K562 (cell line): ENCODE measurements around the gene FRMD5.

Experiments used
- ATF2 ChIP-seq: sonication (generic); formaldehyde crosslinking; IDR thresholded peaks from 2 replicates; pipeline ENCODE4 v1.8.1; 2022; ENCODE audit warnings: missing genetic modification reagents
- EZH2 ChIP-seq: IDR thresholded peaks from 2 replicates; pipeline ENCODE4 v1.6.1; 2012; ENCODE audit warnings: low read depth, mild to moderate bottlenecking, inconsistent platforms, low read length, borderline replicate concordance
- PHF20 ChIP-seq: fragments of 450-650 bp; IDR thresholded peaks from 2 replicates; pipeline ENCODE4 v1.6.1; 2018; ENCODE audit not compliant: partially characterized antibody
- SIRT6 ChIP-seq: IDR thresholded peaks from one replicate; pipeline ENCODE4 v1.6.1; 2012; ENCODE audit warnings: low read depth, mild to moderate bottlenecking, control low read depth, inconsistent platforms, low read length, moderate library complexity
- TAF1 ChIP-seq: IDR thresholded peaks from 2 replicates; pipeline ENCODE4 v1.6.1; 2011; ENCODE audit warnings: mild to moderate bottlenecking, low read length, moderate library complexity; ENCODE audit not compliant: insufficient read depth, control insufficient read depth, severe bottlenecking; ENCODE audit errors: extremely low read depth
- ZBTB26 ChIP-seq: fragments of 450-650 bp; formaldehyde crosslinking; IDR thresholded peaks from 2 replicates; pipeline ENCODE4 v1.4.0; 2022; ENCODE audit warnings: missing genetic modification characterization
- ZEB2 ChIP-seq: fragments of 450-650 bp; IDR thresholded peaks from 2 replicates; pipeline ENCODE4 v1.6.1; 2016
- ZKSCAN1 ChIP-seq: fragments of 150-350 bp; IDR thresholded peaks from 2 replicates; pipeline ENCODE4 v1.6.1; 2016; ENCODE audit warnings: low read depth, low read length
- ZNF384 ChIP-seq: IDR thresholded peaks from 2 replicates; pipeline ENCODE4 v1.6.1; 2012; ENCODE audit warnings: low read depth, low read length, improper control_type of control experiment
- TF ChIP-seq, protein P1 (sequence below), 3 experiments: IDR thresholded peaks in 2 of 3; conservative IDR thresholded peaks in 1 of 3; 2 replicates each; pipeline ENCODE4 v1.5.1; 2011 to 2012; ENCODE audit warnings: low read length in 3 of 3, mild to moderate bottlenecking in 3 of 3, control low read depth in 2 of 3, improper control_type of control experiment in 1 of 3, inconsistent platforms in 1 of 3, low read depth in 1 of 3, mixed read lengths in 1 of 3, moderate library complexity in 1 of 3; ENCODE audit not compliant: insufficient read depth in 2 of 3

DNA sequence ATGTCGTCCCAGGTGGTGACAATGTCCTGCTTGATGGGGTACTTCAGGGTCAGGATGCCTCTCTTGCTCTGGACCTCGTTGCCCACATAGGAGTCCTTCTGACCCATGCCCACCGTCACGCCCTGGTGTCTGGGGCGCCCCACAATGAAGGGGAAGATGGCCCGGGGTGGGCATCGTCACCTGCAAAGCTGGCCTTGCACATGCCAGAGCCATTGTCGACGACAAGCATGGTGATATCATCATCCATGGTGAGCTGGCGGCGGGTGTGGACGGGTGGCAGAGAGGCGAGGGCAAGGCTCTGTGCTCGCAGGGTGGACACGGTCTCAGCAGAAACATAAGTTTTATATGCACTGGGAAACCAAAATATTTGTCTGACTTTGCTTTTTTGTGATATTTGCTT is 205.1 kb downstream of the FRMD5 start:
- TF ChIP-seq ZEB2: no peak
- no peak for TF ChIP-seq ZKSCAN1
- TF ChIP-seq ZNF384: no peak
- TF ChIP-seq ATF2 (CRISPR knock-in tag): no peak
- TF ChIP-seq, protein P1, sequence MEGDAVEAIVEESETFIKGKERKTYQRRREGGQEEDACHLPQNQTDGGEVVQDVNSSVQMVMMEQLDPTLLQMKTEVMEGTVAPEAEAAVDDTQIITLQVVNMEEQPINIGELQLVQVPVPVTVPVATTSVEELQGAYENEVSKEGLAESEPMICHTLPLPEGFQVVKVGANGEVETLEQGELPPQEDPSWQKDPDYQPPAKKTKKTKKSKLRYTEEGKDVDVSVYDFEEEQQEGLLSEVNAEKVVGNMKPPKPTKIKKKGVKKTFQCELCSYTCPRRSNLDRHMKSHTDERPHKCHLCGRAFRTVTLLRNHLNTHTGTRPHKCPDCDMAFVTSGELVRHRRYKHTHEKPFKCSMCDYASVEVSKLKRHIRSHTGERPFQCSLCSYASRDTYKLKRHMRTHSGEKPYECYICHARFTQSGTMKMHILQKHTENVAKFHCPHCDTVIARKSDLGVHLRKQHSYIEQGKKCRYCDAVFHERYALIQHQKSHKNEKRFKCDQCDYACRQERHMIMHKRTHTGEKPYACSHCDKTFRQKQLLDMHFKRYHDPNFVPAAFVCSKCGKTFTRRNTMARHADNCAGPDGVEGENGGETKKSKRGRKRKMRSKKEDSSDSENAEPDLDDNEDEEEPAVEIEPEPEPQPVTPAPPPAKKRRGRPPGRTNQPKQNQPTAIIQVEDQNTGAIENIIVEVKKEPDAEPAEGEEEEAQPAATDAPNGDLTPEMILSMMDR (IDR thresholded peaks at IDR 0.05 in 2 of 3, conservative IDR thresholded peaks at IDR 0.05 in 1 of 3; ENCODE audit: insufficient read depth in 2 of 3, low read depth in 1 of 3, low read length in 3 of 3): no peak
- TF ChIP-seq PHF20: no peak
- no peak for TF ChIP-seq ZBTB26 (CRISPR knock-in tag)
- no peak for TF ChIP-seq TAF1
- TF ChIP-seq EZH2: no peak
- TF ChIP-seq SIRT6: no peak
